ENCODE results near the gene GATB.

Gene GATB

GRCh38 chr4:151725087-151725486 is 35.7 kb downstream of the GATB start:
- H3K27me3 ChIP-seq = no peaks in the 10 kb centered on the region
- H3K4me3 ChIP-seq (ENCODE audit: low read depth, low read length) = no peak overlapping the region
- TF ChIP-seq, protein P1, sequence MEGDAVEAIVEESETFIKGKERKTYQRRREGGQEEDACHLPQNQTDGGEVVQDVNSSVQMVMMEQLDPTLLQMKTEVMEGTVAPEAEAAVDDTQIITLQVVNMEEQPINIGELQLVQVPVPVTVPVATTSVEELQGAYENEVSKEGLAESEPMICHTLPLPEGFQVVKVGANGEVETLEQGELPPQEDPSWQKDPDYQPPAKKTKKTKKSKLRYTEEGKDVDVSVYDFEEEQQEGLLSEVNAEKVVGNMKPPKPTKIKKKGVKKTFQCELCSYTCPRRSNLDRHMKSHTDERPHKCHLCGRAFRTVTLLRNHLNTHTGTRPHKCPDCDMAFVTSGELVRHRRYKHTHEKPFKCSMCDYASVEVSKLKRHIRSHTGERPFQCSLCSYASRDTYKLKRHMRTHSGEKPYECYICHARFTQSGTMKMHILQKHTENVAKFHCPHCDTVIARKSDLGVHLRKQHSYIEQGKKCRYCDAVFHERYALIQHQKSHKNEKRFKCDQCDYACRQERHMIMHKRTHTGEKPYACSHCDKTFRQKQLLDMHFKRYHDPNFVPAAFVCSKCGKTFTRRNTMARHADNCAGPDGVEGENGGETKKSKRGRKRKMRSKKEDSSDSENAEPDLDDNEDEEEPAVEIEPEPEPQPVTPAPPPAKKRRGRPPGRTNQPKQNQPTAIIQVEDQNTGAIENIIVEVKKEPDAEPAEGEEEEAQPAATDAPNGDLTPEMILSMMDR (IDR thresholded peaks at IDR 0.05; ENCODE audit: low read depth, low read length) = no peak
- H3K36me3 ChIP-seq = no peaks in the 10 kb centered on the region
- peaks cover 5% of the 10 kb centered on the region for H3K4me1 ChIP-seq
- no peaks in the 10 kb centered on the region for H3K9me3 ChIP-seq
- no peak for DNase-seq

- Histone ChIP-seq H3K9me3 (no peaks in the 10 kb centered on the region), H3K4me1 (no peaks in the 10 kb centered on the region), H3K27me3 (no peaks in the 10 kb centered on the region), H3K36me3 (no peaks in the 10 kb centered on the region), H3K4me3 (ENCODE audit: low read depth, low read length) (no peak overlapping the region)
- DNase-seq = no peak
- TF ChIP-seq, protein P1 (IDR thresholded peaks at IDR 0.05; ENCODE audit: low read depth, low read length) = no peak
Observed at GRCh38 chr4:151721916-151722315, 38.9 kb downstream of the GATB start.

- Histone ChIP-seq H3K4me1 (no peaks in the 10 kb centered on the region), H3K4me3 (ENCODE audit: low read depth, low read length) (no peak overlapping the region), H3K36me3 (no peaks in the 10 kb centered on the region), H3K27me3 (no peaks in the 10 kb centered on the region), H3K9me3 (no peaks in the 10 kb centered on the region)
- TF ChIP-seq, protein P1 (IDR thresholded peaks at IDR 0.05; ENCODE audit: low read depth, low read length) = no peak
- no peak for DNase-seq
Observed at GRCh38 chr4:151721466-151721865, 39.3 kb downstream of the GATB start.

DNA sequence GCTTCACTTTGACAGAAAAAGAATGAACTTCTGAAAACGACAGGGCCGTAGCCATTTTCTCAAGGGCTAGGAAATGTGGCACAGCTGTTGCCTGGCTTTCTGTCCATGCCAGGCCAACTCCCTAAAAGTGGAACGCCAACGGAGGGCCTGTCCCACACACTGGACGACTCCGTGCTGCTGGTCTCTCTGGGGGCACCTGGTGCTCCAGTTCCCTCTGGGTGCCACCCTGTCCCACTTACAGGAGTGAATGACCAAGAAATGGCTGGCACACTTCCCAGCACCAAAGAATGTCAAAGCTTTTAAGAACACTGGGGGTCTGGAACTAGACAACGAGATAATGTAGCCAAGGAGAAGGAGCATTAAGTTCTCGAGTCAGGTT is 40.9 kb downstream of the GATB start:
- Histone ChIP-seq H3K27me3 (no peaks in the 10 kb centered on the region), H3K4me1 (no peaks in the 10 kb centered on the region), H3K9me3 (no peaks in the 10 kb centered on the region), H3K4me3 (ENCODE audit: low read depth, low read length) (no peak overlapping the region), H3K36me3 (no peaks in the 10 kb centered on the region)
- TF ChIP-seq, protein P1 (IDR thresholded peaks at IDR 0.05; ENCODE audit: low read depth, low read length) = no peak
- no peak for DNase-seq

GRCh38 chr4:151718984-151719955 is 41.5 kb downstream of the GATB start:
- Histone ChIP-seq H3K4me1 (no peaks in the 10 kb centered on the region; the same call in 1 of the 2 replicates), H3K36me3 (no peaks in the 10 kb centered on the region), H3K27me3 (no peaks in the 10 kb centered on the region), H3K9me3 (no peaks in the 10 kb centered on the region), H3K4me3 (ENCODE audit: low read depth, low read length) (no peak overlapping the region)
- DNase-seq = no peak
- TF ChIP-seq, protein P1 (IDR thresholded peaks at IDR 0.05; ENCODE audit: low read depth, low read length) = no peak

Measured in BE2C (cell line).